OCI-LY1 (cell line): ENCODE data around the gene PALMD.

Experiments used
- H2AFZ ChIP-seq: fragments of 200-600 bp; sonication (generic), shearing (Covaris generic); 2 replicates; pipeline ENCODE4 v1.6.0; 2014; ENCODE audit warnings: antibody characterized with exemption, mild to moderate bottlenecking, low read length
- H3F3A ChIP-seq: fragments of 200-600 bp; sonication (generic), shearing (Covaris generic); 2 replicates; pipeline ENCODE4 v1.6.0; 2014; ENCODE audit warnings: mild to moderate bottlenecking, antibody characterized with exemption, low read length, moderate library complexity; ENCODE audit not compliant: insufficient read depth
- H3K27ac ChIP-seq: fragments of 200-600 bp; sonication (generic); 2 replicates; pipeline ENCODE4 v1.5.1; 2014; ENCODE audit warnings: low read length, mixed run types, mild to moderate bottlenecking, low read depth; ENCODE audit not compliant: poor library complexity, severe bottlenecking
- H3K27me3 ChIP-seq: fragments of 200-600 bp; sonication (generic); 2 replicates; pipeline ENCODE4 v1.6.0; 2014; ENCODE audit warnings: antibody characterized with exemption, mild to moderate bottlenecking, low read length, moderate library complexity; ENCODE audit not compliant: insufficient read depth
- H3K36me3 ChIP-seq: fragments of 200-600 bp; sonication (generic); 2 replicates; pipeline ENCODE4 v1.6.1; 2014; ENCODE audit warnings: mild to moderate bottlenecking, antibody characterized with exemption, low read length, moderate library complexity, mixed read lengths; ENCODE audit not compliant: insufficient read depth
- H3K4me1 ChIP-seq: fragments of 200-600 bp; sonication (generic); 2 replicates; pipeline ENCODE4 v1.5.1; 2014; ENCODE audit warnings: mild to moderate bottlenecking, low read length, moderate library complexity; ENCODE audit not compliant: insufficient read depth, severe bottlenecking
- H3K4me2 ChIP-seq: fragments of 200-600 bp; sonication (generic), shearing (Covaris generic); 2 replicates; pipeline ENCODE4 v1.6.1; 2014; ENCODE audit warnings: low read length
- H3K4me3 ChIP-seq: fragments of 200-600 bp; sonication (generic); 2 replicates; pipeline ENCODE4 v1.5.1; 2014; ENCODE audit warnings: low read length, low read depth, mild to moderate bottlenecking, mixed read lengths; ENCODE audit not compliant: poor library complexity, severe bottlenecking
- H3K79me2 ChIP-seq: fragments of 200-600 bp; shearing (Covaris generic); 2 replicates; pipeline ENCODE4 v1.6.1; 2016; ENCODE audit warnings: mixed run types, low read length, mixed read lengths; ENCODE audit not compliant: insufficient read depth
- H3K9ac ChIP-seq: fragments of 200-600 bp; sonication (generic), shearing (Covaris generic); 2 replicates; pipeline ENCODE4 v1.6.1; 2014; ENCODE audit warnings: mild to moderate bottlenecking, low read length, mixed read lengths
- H3K9me2 ChIP-seq: fragments of 200-600 bp; sonication (generic), shearing (Covaris generic); 2 replicates; pipeline ENCODE4 v1.6.1; 2014; ENCODE audit warnings: low read depth, mild to moderate bottlenecking, low read length, mixed read lengths
- H3K9me3 ChIP-seq: fragments of 200-600 bp; shearing (Covaris generic); 2 replicates; pipeline ENCODE4 v1.6.1; 2014; ENCODE audit warnings: low read length, mixed read lengths
- H4K20me1 ChIP-seq: fragments of 200-600 bp; sonication (generic), shearing (Covaris generic); 2 replicates; pipeline ENCODE4 v1.6.0; 2016; ENCODE audit warnings: mild to moderate bottlenecking, low read length; ENCODE audit not compliant: insufficient read depth
- EZH2 ChIP-seq: fragments of 200-600 bp; sonication (generic), shearing (Covaris generic); IDR thresholded peaks from 2 replicates; pipeline ENCODE4 v1.8.0; 2017; ENCODE audit warnings: borderline replicate concordance, mixed run types, mild to moderate bottlenecking, antibody characterized with exemption, low read length, moderate library complexity, mixed read lengths
- TF ChIP-seq, protein P1 (sequence below): fragments of 200-600 bp; sonication (generic), shearing (Covaris generic); IDR thresholded peaks from 2 replicates; pipeline ENCODE4 v1.5.1; 2017; ENCODE audit warnings: mild to moderate bottlenecking, antibody characterized with exemption, low read length, moderate library complexity, mixed read lengths

Gene PALMD

DNA sequence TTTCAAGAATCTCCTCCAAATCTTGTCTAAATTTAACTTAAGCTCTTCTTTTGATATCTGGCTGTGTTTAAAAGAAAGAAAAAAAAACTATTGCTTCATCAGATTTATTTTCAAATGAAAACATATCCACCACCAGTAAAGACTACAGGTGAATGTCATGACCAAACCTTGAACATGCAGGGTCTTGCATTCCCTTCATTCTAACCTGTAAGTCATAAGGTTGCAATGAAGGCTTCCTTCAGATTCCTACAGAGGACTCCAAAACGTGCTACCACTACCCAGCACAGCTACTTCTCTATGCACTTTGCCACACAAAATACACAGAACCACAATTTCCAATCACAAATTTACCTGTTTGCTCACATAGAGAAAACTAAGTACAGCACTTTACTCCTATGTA is 94.2 kb downstream of the PALMD start:
- no peaks in the 10 kb centered on the region for H3K9me2 ChIP-seq
- no peaks in the 10 kb centered on the region for H3K79me2 ChIP-seq
- H3K36me3 ChIP-seq: peaks cover 41% of the 10 kb centered on the region
- H3K4me2 ChIP-seq: no peak overlapping the region
- no peak overlapping the region for H3K4me3 ChIP-seq
- H3K27me3 ChIP-seq: no peaks in the 10 kb centered on the region
- no peaks in the 10 kb centered on the region; the same call in 1 of the 2 replicates for H3F3A ChIP-seq
- TF ChIP-seq, protein P1, sequence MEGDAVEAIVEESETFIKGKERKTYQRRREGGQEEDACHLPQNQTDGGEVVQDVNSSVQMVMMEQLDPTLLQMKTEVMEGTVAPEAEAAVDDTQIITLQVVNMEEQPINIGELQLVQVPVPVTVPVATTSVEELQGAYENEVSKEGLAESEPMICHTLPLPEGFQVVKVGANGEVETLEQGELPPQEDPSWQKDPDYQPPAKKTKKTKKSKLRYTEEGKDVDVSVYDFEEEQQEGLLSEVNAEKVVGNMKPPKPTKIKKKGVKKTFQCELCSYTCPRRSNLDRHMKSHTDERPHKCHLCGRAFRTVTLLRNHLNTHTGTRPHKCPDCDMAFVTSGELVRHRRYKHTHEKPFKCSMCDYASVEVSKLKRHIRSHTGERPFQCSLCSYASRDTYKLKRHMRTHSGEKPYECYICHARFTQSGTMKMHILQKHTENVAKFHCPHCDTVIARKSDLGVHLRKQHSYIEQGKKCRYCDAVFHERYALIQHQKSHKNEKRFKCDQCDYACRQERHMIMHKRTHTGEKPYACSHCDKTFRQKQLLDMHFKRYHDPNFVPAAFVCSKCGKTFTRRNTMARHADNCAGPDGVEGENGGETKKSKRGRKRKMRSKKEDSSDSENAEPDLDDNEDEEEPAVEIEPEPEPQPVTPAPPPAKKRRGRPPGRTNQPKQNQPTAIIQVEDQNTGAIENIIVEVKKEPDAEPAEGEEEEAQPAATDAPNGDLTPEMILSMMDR: no peak
- no peak for TF ChIP-seq EZH2
- no peaks in the 10 kb centered on the region for H3K9me3 ChIP-seq
- H2AFZ ChIP-seq: no peak overlapping the region
- H3K9ac ChIP-seq: no peak overlapping the region
- H3K4me1 ChIP-seq: no peaks in the 10 kb centered on the region
- H3K27ac ChIP-seq: no peak overlapping the region
- no peaks in the 10 kb centered on the region for H4K20me1 ChIP-seq
